DND-41 (cell line): ENCODE results near the gene MAP3K12.
"Not testable (repeated sequence)": the region's sequence is repeated elsewhere in the genome, so short reads cannot be mapped to it uniquely, and the experiment has no call there.

ENCODE experiments used
- ATAC-seq: fragments of 200-7000 bp; cut with Tn5 transposase; 3 replicates; pipeline ENCODE4 v1.9.1; 2021; ENCODE audit warnings: low read depth; ENCODE audit not compliant: insufficient read depth
- DNase-seq: peaks from one replicate; pipeline ENCODE4 v3.0.0-alpha.2; 2020
- H2AFZ ChIP-seq: 2 replicates; pipeline ENCODE4 v1.6.0; 2012; ENCODE audit warnings: low read depth, low read length
- H3K27ac ChIP-seq: 2 replicates; pipeline ENCODE4 v1.5.1; 2012; ENCODE audit warnings: low read length, inconsistent platforms
- H3K27me3 ChIP-seq: fragments of 200-600 bp; sonication (generic); 2 replicates; pipeline ENCODE4 v1.6.0; 2012; ENCODE audit warnings: low read length, mild to moderate bottlenecking, inconsistent platforms; ENCODE audit not compliant: insufficient read depth, poor library complexity
- H3K36me3 ChIP-seq: 2 replicates; pipeline ENCODE4 v1.5.1; 2012; ENCODE audit warnings: low read length, inconsistent platforms; ENCODE audit not compliant: insufficient read depth
- H3K4me1 ChIP-seq: 2 replicates; pipeline ENCODE4 v1.5.1; 2012; ENCODE audit warnings: mild to moderate bottlenecking, low read length; ENCODE audit not compliant: insufficient read depth
- H3K4me2 ChIP-seq: 2 replicates; pipeline ENCODE4 v1.6.0; 2012; ENCODE audit warnings: mild to moderate bottlenecking, moderate library complexity, low read length, inconsistent platforms; ENCODE audit not compliant: insufficient read depth
- H3K4me3 ChIP-seq, 2 experiments: fragments of 200-600 bp in 1 of 2; shearing (Covaris generic) in 1 of 2; 2 replicates each; pipeline ENCODE4 v1.5.1; 2012 to 2016; ENCODE audit warnings: inconsistent platforms in 2 of 2, low read length in 2 of 2, mild to moderate bottlenecking in 2 of 2, low read depth in 1 of 2, moderate library complexity in 1 of 2
- H3K79me2 ChIP-seq: 2 replicates; pipeline ENCODE4 v1.6.0; 2012; ENCODE audit warnings: low read length, inconsistent platforms; ENCODE audit not compliant: insufficient read depth
- H3K9ac ChIP-seq: 2 replicates; pipeline ENCODE4 v1.6.0; 2012; ENCODE audit warnings: low read depth, mild to moderate bottlenecking, inconsistent platforms, low read length, moderate library complexity
- H3K9me3 ChIP-seq: 2 replicates; pipeline ENCODE4 v1.5.1; 2012; ENCODE audit warnings: low read length, moderate library complexity, mild to moderate bottlenecking, inconsistent platforms; ENCODE audit not compliant: insufficient read depth, severe bottlenecking
- H4K20me1 ChIP-seq: 2 replicates; pipeline ENCODE4 v1.6.0; 2012; ENCODE audit warnings: low read length; ENCODE audit not compliant: insufficient read depth
- EZH2 ChIP-seq: IDR thresholded peaks from 3 replicates; pipeline ENCODE4 v1.6.1; 2012; ENCODE audit warnings: borderline replicate concordance, low read depth, mild to moderate bottlenecking, moderate library complexity, low read length, inconsistent platforms; ENCODE audit not compliant: severe bottlenecking
- TF ChIP-seq, protein P1 (sequence below): IDR thresholded peaks from 2 replicates; pipeline ENCODE4 v1.5.1; 2012; ENCODE audit warnings: borderline replicate concordance, low read length, moderate library complexity, mild to moderate bottlenecking; ENCODE audit not compliant: poor library complexity, severe bottlenecking; ENCODE audit errors: extremely low read depth

MAP3K12 gene

DNA sequence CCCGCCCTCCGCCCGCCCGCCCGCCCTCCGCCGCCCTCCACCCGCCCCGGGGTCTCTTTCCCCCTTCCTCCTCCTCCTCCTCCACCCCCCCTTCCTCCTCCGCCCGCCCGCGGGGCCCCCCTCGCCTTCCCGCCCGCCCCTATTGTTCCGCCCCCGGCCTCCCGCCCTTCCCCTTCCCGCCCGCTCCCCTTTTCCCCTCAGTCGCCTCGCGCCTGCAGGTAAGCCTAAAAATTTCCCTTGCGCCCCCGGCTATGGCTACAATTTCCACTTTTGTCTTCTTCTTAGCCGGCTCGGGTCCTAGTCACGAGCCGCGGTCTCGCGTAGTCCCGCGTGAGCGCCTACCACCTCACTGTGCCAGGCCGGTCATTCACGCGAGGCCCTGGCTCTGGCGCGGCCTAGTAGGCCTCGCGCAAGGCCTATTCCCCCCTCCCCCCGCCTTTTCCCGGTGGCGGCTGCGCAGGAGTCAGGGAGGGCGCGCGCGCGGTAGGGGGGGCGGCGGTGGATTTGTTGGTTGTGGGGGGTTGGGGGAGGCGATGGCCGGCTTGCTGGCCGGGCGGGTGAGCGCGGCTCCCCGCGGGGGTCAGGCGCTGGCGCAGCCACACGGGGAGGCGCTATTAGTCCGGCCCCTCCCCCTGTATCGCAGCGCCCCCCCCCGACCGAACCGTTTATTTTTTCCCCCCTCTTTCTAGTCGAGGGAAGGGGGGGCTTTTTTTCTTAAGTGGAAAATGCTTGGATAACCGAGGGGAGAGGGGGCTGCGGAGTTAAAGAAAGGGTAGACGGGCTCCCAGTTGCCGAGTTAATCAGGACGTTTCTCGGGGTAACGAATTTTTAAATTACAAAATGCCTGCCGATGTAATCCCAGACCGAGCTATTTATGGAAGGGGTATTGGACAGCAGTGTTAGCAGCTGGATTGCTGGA is 46.8 kb downstream of the MAP3K12 start:
- peaks cover 58% of the 10 kb centered on the region for H3K79me2 ChIP-seq
- peak overlapping the region; percentile 77 to 79 for H3K4me3 ChIP-seq
- ATAC-seq (peak; percentile 39), DNase-seq (peak; percentile 85)
- H3K9me3 ChIP-seq = no peaks in the 10 kb centered on the region
- H2AFZ ChIP-seq = peak overlapping the region; percentile 67
- peak overlapping the region; percentile 69 for H3K4me2 ChIP-seq
- no peaks in the 10 kb centered on the region for H3K27me3 ChIP-seq
- peaks cover 46% of the 10 kb centered on the region for H3K4me1 ChIP-seq
- H3K9ac ChIP-seq = peak overlapping the region; percentile 87
- H3K36me3 ChIP-seq = peaks cover 49% of the 10 kb centered on the region
- TF ChIP-seq, protein P1, sequence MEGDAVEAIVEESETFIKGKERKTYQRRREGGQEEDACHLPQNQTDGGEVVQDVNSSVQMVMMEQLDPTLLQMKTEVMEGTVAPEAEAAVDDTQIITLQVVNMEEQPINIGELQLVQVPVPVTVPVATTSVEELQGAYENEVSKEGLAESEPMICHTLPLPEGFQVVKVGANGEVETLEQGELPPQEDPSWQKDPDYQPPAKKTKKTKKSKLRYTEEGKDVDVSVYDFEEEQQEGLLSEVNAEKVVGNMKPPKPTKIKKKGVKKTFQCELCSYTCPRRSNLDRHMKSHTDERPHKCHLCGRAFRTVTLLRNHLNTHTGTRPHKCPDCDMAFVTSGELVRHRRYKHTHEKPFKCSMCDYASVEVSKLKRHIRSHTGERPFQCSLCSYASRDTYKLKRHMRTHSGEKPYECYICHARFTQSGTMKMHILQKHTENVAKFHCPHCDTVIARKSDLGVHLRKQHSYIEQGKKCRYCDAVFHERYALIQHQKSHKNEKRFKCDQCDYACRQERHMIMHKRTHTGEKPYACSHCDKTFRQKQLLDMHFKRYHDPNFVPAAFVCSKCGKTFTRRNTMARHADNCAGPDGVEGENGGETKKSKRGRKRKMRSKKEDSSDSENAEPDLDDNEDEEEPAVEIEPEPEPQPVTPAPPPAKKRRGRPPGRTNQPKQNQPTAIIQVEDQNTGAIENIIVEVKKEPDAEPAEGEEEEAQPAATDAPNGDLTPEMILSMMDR = peak; percentile 53
- TF ChIP-seq EZH2 = no peak
- H4K20me1 ChIP-seq = peaks cover 47% of the 10 kb centered on the region
- peak overlapping the region; percentile 99 for H3K27ac ChIP-seq

GRCh38 chr12:53451661-53452158 is 47.5 kb downstream of the MAP3K12 start, which contains the start of gene PCBP2:
Gene PCBP2, plus strand, starts transcription at chr12:53452102. Its CDS starts 2,699 bp downstream, at chr12:53454801.
- Histone ChIP-seq H3K4me2 (peak within 1 kb of the TSS; percentile 75), H3K4me3 (peak within 1 kb of the TSS; percentile 77 to 79), H3K79me2 (peaks cover 51% of the 10 kb centered on the region), H2AFZ (peak within 1 kb of the TSS; percentile 82), H3K27ac (peak within 1 kb of the TSS; percentile 99), H4K20me1 (peaks cover 40% of the 10 kb centered on the region), H3K9ac (peak within 1 kb of the TSS; percentile 87), H3K36me3 (peaks cover 42% of the 10 kb centered on the region), H3K4me1 (peaks cover 46% of the 10 kb centered on the region), H3K9me3 (no peaks in the 10 kb centered on the region), H3K27me3 (no peaks in the 10 kb centered on the region)
- TF ChIP-seq EZH2 = no peak
- TF ChIP-seq, protein P1 = peak; percentile 97
- ATAC-seq (peak; percentile 96), DNase-seq (peak; percentile 99)

DNA sequence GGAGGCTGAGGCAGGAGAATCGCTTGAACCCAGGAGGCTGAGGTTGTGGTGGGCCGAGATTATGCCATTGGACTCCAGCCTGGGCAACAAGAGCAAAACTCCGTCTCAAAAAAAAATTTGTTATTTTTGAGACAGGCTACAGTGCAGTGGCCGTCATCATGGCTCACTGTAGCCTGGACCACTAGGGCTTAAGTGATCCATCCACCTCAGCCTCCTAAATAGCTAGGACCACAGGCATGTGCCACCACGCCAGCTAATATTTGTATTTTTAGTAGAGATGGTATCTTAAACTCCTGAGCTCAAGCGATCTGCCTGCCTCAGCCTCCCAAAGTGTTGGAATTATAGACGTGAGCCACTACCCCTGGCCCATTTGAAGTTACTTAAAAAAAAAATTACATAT is 48.3 kb downstream of the MAP3K12 start:
- DNase-seq (no peak), ATAC-seq (no peak)
- peaks cover 39% of the 10 kb centered on the region for H3K36me3 ChIP-seq
- H3K27me3 ChIP-seq = no peaks in the 10 kb centered on the region
- TF ChIP-seq, protein P1 = no peak
- no peak for TF ChIP-seq EZH2
- H2AFZ ChIP-seq = no peak overlapping the region
- peak overlapping the region; percentile 37 for H3K9ac ChIP-seq
- H3K4me3 ChIP-seq = peak overlapping the region in 1 of 2 experiments; percentile 41; a peak in 2 of 4 replicates
- peaks cover 43% of the 10 kb centered on the region for H3K79me2 ChIP-seq
- peaks cover 33% of the 10 kb centered on the region for H4K20me1 ChIP-seq
- peaks cover 45% of the 10 kb centered on the region for H3K4me1 ChIP-seq
- no peaks in the 10 kb centered on the region for H3K9me3 ChIP-seq
- H3K27ac ChIP-seq = 0 out of 2 replicates have a peak overlapping the region, but pooled peaks have one; percentile 23
- H3K4me2 ChIP-seq = peak overlapping the region; percentile 75

DNA sequence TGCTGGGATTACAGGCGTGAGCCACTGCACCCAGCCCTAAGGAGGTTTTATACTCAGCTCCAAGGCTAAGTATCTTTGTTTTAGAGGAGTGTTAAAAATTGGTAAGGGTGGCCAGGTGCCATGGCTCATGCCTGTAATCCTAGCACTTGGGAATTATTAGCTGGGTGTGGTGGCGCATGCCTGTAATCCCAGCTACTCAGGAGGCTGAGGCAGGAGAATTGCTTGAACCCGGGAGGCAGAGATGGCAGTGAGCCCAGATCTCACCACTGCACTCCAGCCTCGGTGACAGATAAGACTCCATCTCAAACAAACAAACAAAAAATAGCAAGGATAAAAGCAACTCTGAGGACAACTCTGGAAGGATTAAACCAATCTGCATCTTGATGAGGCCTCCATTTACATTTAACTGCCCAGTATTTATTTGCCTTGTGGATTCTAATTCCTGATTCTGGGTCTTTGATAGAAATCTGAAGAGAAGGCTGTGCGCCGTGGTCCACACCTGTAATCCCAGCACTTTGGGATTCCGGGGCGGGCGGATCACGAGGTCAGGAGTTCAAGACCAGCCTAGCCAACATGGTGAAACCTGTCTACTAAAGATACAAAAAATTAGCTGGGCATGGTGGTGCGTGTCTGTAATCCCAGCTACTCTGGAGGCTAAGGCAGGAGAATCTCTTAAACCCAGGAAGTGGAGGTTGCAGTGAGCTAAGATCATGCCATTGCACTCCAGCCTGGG is 54.5 kb downstream of the MAP3K12 start:
- ATAC-seq, H3K27ac ChIP-seq, H3K9ac ChIP-seq, H2AFZ ChIP-seq, DNase-seq, H4K20me1 ChIP-seq, H3K27me3 ChIP-seq, H3K4me3 ChIP-seq, H3K9me3 ChIP-seq: not testable (repeated sequence)
- Histone ChIP-seq H3K79me2 (peaks cover 34% of the 10 kb centered on the region), H3K36me3 (peaks cover 26% of the 10 kb centered on the region), H3K4me2 (peak overlapping the region; percentile 19; the same call in 1 of the 2 replicates), H3K4me1 (peaks cover 41% of the 10 kb centered on the region)
